ENCODE measurements around the gene LTBP3.

DNA sequence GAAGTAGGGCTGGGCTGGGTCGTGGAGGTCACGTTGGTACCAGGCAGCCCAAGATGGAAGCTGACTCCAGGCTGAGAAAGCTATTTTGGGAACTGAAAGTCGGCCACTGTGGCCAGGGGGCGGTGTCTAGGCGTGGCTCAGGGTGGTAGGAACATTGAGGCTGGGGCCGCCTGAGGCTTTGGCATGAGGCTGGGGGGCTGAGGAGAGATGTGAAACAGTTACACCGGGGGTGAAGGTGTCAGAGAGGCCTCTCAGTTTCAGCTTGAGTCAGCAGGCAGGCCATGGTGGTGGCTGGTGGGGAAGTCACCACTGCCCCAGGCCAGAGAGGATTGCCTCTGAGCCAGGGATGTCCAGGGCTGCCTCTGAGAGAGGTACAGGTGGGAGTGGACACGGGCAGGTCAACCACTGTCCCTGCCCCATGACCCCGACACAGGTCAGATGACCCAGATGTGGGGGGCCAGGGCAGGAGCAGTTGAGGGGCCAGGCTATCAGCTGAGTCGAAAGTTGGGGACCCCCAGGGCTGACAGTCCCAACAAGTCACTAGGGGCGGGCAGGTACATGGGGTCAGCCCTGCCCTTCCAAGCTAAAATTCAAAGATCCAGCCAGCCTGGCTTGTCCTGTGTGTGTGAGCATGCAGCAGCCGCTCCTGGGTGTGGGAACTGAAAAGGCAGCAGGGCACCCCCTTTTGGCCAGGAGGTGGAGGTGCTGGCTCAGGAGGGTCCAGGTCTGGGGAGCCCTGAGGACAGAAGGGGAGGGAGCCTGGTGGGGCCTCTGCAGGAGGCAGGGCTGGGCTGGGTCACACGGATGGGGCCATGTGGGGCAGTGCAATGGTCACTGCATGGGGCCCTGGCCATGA is 30.3 kb upstream of the LTBP3 start:
- TF ChIP-seq, protein P1, sequence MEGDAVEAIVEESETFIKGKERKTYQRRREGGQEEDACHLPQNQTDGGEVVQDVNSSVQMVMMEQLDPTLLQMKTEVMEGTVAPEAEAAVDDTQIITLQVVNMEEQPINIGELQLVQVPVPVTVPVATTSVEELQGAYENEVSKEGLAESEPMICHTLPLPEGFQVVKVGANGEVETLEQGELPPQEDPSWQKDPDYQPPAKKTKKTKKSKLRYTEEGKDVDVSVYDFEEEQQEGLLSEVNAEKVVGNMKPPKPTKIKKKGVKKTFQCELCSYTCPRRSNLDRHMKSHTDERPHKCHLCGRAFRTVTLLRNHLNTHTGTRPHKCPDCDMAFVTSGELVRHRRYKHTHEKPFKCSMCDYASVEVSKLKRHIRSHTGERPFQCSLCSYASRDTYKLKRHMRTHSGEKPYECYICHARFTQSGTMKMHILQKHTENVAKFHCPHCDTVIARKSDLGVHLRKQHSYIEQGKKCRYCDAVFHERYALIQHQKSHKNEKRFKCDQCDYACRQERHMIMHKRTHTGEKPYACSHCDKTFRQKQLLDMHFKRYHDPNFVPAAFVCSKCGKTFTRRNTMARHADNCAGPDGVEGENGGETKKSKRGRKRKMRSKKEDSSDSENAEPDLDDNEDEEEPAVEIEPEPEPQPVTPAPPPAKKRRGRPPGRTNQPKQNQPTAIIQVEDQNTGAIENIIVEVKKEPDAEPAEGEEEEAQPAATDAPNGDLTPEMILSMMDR (IDR thresholded peaks at IDR 0.05; ENCODE audit: insufficient read depth, low read length, poor library complexity, severe bottlenecking) = peak; percentile 87
- no peak for TF ChIP-seq EZH2phosphoT487 (conservative IDR thresholded peaks at IDR 0.05; ENCODE audit: low read length)
